ENCODE data around the gene LDAH. TPM values are rescaled to one million over a fixed set of nuclear protein-coding genes. Genes with fewer than 3 reads are reported as not detected.
"Not testable (repeated sequence)": the region's sequence is repeated elsewhere in the genome, so short reads cannot be mapped to it uniquely, and the experiment has no call there.

Gene LDAH
- total RNA-seq, 1 experiment from 2014 or later: 15.2 TPM

- not testable (repeated sequence) for H3K9me3 ChIP-seq (ENCODE audit: control insufficient read depth, low read depth, low read length); H3K9ac ChIP-seq (ENCODE audit: extremely low read depth, insufficient read length, low read length); H3K27ac ChIP-seq (ENCODE audit: insufficient read length, low read depth, low read length); H2BK20ac ChIP-seq (ENCODE audit: low read depth, low read length, poor library complexity, severe bottlenecking); H3K27me3 Mint-ChIP-seq (ENCODE audit: low read depth); H3T11ph ChIP-seq (ENCODE audit: low read length); H3K23ac ChIP-seq (ENCODE audit: insufficient read length, low read depth, low read length); H3K18ac ChIP-seq (ENCODE audit: insufficient read length, low read depth, low read length); H3K4ac ChIP-seq (ENCODE audit: low read depth, low read length); H4K5ac ChIP-seq (ENCODE audit: insufficient read length, low read depth, low read length); H2AFZ ChIP-seq (ENCODE audit: low read length); H3K4me1 ChIP-seq (ENCODE audit: insufficient read depth, low read length); H4K8ac ChIP-seq (replicated peaks; ENCODE audit: insufficient read length, low read depth, low read length); H3K56ac ChIP-seq (ENCODE audit: insufficient read length, low read depth, low read length); H3K79me1 ChIP-seq (ENCODE audit: insufficient read depth, low read depth, low read length, poor library complexity, severe bottlenecking); H4K20me1 ChIP-seq (ENCODE audit: control insufficient read depth, insufficient read depth, insufficient read length); H3K14ac ChIP-seq (ENCODE audit: insufficient read depth, low read length); DNase-seq; H2BK120ac ChIP-seq (ENCODE audit: low read depth, low read length, poor library complexity, severe bottlenecking); H2BK12ac ChIP-seq (ENCODE audit: insufficient read length, low read depth, low read length); H3K4me2 ChIP-seq (ENCODE audit: insufficient read depth, insufficient read length, low read length); H3K79me2 ChIP-seq (ENCODE audit: insufficient read depth, low read length); H4K91ac ChIP-seq (ENCODE audit: insufficient read length, low read depth, low read length); H2AK5ac ChIP-seq (ENCODE audit: insufficient read length, low read length); H3K27ac Mint-ChIP-seq; H2BK5ac ChIP-seq (ENCODE audit: insufficient read length, low read length); H3K27me3 ChIP-seq (ENCODE audit: insufficient read depth, low read length); H3K23me2 ChIP-seq (ENCODE audit: insufficient read length, low read depth, low read length, poor library complexity, severe bottlenecking); H3K4me3 Mint-ChIP-seq; H3K4me1 Mint-ChIP-seq; H2BK15ac ChIP-seq (ENCODE audit: low read depth, low read length); H3K9me3 Mint-ChIP-seq
- peaks cover 10 to 11% (median 10%) of the 10 kb centered on the region in 3 experiments; a peak in 6 of 7 replicates for H3K36me3 Mint-ChIP-seq (ENCODE audit: insufficient read depth in 1 of 3, low read depth in 3 of 3)
- no CpG with 5 or more reads among the region's 2 CpGs for WGBS (ENCODE audit: extremely low coverage, insufficient read length, low lambda C conversion rate)
Observed at GRCh38 chr2:20714412-20714811, 108.5 kb downstream of the LDAH start.

- H3K9me3 Mint-ChIP-seq; H3K14ac ChIP-seq (ENCODE audit: insufficient read depth, low read length); H3K4me1 Mint-ChIP-seq; H2BK12ac ChIP-seq (ENCODE audit: insufficient read length, low read depth, low read length); H3T11ph ChIP-seq (ENCODE audit: low read length); H3K4me3 Mint-ChIP-seq; H2BK5ac ChIP-seq (ENCODE audit: insufficient read length, low read length); H2AK5ac ChIP-seq (ENCODE audit: insufficient read length, low read length); H3K9ac ChIP-seq (ENCODE audit: extremely low read depth, insufficient read length, low read length); H3K27ac ChIP-seq (ENCODE audit: insufficient read length, low read depth, low read length); H2BK20ac ChIP-seq (ENCODE audit: low read depth, low read length, poor library complexity, severe bottlenecking); H3K23ac ChIP-seq (ENCODE audit: insufficient read length, low read depth, low read length); H3K27me3 ChIP-seq (ENCODE audit: insufficient read depth, low read length); H3K56ac ChIP-seq (ENCODE audit: insufficient read length, low read depth, low read length); H4K91ac ChIP-seq (ENCODE audit: insufficient read length, low read depth, low read length); H3K79me2 ChIP-seq (ENCODE audit: insufficient read depth, low read length); H3K79me1 ChIP-seq (ENCODE audit: insufficient read depth, low read depth, low read length, poor library complexity, severe bottlenecking); H2AFZ ChIP-seq (ENCODE audit: low read length); H3K27ac Mint-ChIP-seq; H3K4me2 ChIP-seq (ENCODE audit: insufficient read depth, insufficient read length, low read length); H4K5ac ChIP-seq (ENCODE audit: insufficient read length, low read depth, low read length); DNase-seq; H3K9me3 ChIP-seq (ENCODE audit: control insufficient read depth, low read depth, low read length); H3K4me1 ChIP-seq (ENCODE audit: insufficient read depth, low read length); H3K4ac ChIP-seq (ENCODE audit: low read depth, low read length); H3K27me3 Mint-ChIP-seq (ENCODE audit: low read depth); H4K20me1 ChIP-seq (ENCODE audit: control insufficient read depth, insufficient read depth, insufficient read length); H2BK120ac ChIP-seq (ENCODE audit: low read depth, low read length, poor library complexity, severe bottlenecking); H3K23me2 ChIP-seq (ENCODE audit: insufficient read length, low read depth, low read length, poor library complexity, severe bottlenecking); H3K18ac ChIP-seq (ENCODE audit: insufficient read length, low read depth, low read length); H2BK15ac ChIP-seq (ENCODE audit: low read depth, low read length); H4K8ac ChIP-seq (replicated peaks; ENCODE audit: insufficient read length, low read depth, low read length): not testable (repeated sequence)
- no CpG with 5 or more reads among the region's 3 CpGs for WGBS (ENCODE audit: extremely low coverage, insufficient read length, low lambda C conversion rate)
- H3K36me3 Mint-ChIP-seq (ENCODE audit: insufficient read depth in 1 of 3, low read depth in 3 of 3): peaks cover 10 to 11% (median 10%) of the 10 kb centered on the region in 3 experiments; a peak in 6 of 7 replicates
Observed at GRCh38 chr2:20713585-20713984, 109.3 kb downstream of the LDAH start.
